H1 (cell line): ENCODE measurements around the gene AUH. TPM values are rescaled to one million over a fixed set of nuclear protein-coding genes. Genes with fewer than 3 reads are reported as not detected.

ENCODE experiments used
- CTCF ChIA-PET: fragments of 300-600 bp; sonication (Branson Sonifier 250); formaldehyde crosslinking; loops from one replicate; lab custom pipeline; 2021; ENCODE audit not compliant: partially characterized antibody; lab: Charles Lee
- POLR2A ChIA-PET: fragments of 300-600 bp; sonication (Branson Sonifier 250); formaldehyde crosslinking; loops from one replicate; lab custom pipeline; 2021; ENCODE audit warnings: inconsistent platforms; ENCODE audit not compliant: partially characterized antibody; lab: Charles Lee
- DNase-seq, 2 experiments: peaks; one replicate each; pipeline versions ENCODE4 v3.0.0 to v3.0.0-alpha.2; 2010 to 2022; ENCODE audit warnings: low spot score in 2 of 2, low read depth in 1 of 2, mixed read lengths in 1 of 2
- FAIRE-seq: peaks from 2 replicates; lab custom pipeline; 2011; peaks lifted over from hg19 to GRCh38; lab: Jason Lieb, UNC
- H2AFZ ChIP-seq: 2 replicates; pipeline ENCODE4 v1.8.1; 2012; ENCODE audit warnings: low read length, inconsistent platforms
- H2AK5ac ChIP-seq: 2 replicates; pipeline ENCODE4 v1.6.1; 2013; ENCODE audit warnings: low read depth, low read length
- H2BK120ac ChIP-seq: replicated peaks from 2 replicates; pipeline ENCODE3; 2013; ENCODE audit warnings: low read depth, low read length, inconsistent platforms
- H2BK12ac ChIP-seq: 2 replicates; pipeline ENCODE4 v1.6.1; 2013; ENCODE audit warnings: low read depth, low read length
- H2BK15ac ChIP-seq: 2 replicates; pipeline ENCODE4 v1.6.1; 2013; ENCODE audit warnings: low read length
- H2BK20ac ChIP-seq: 2 replicates; pipeline ENCODE4 v1.6.1; 2013; ENCODE audit warnings: low read length
- H2BK5ac ChIP-seq: 2 replicates; pipeline ENCODE4 v1.6.1; 2013; ENCODE audit warnings: low read depth, low read length
- H3K14ac ChIP-seq: 2 replicates; pipeline ENCODE4 v1.6.1; 2013; ENCODE audit warnings: inconsistent platforms; ENCODE audit not compliant: insufficient read length
- H3K18ac ChIP-seq: 2 replicates; pipeline ENCODE4 v1.6.1; 2013; ENCODE audit warnings: low read length; ENCODE audit errors: extremely low read depth
- H3K23ac ChIP-seq: 2 replicates; pipeline ENCODE4 v1.6.1; 2013; ENCODE audit warnings: inconsistent platforms; ENCODE audit not compliant: insufficient read length
- H3K23me2 ChIP-seq: 2 replicates; pipeline ENCODE4 v1.6.1; 2013; ENCODE audit warnings: low read depth, low read length
- H3K27ac ChIP-seq: 2 replicates; pipeline ENCODE4 v1.6.1; 2011; ENCODE audit warnings: low read depth, low read length, inconsistent platforms
- H3K27me3 ChIP-seq, 4 experiments: replicated peaks in 1 of 4; 1 replicate in 1 of 4; 2 replicates in 3 of 4; pipeline versions ENCODE4 v1.6.1 to v1.8.1; 2011 to 2013; ENCODE audit warnings: low read length in 3 of 4, mild to moderate bottlenecking in 3 of 4, inconsistent platforms in 2 of 4, mixed read lengths in 2 of 4, moderate library complexity in 1 of 4; ENCODE audit not compliant: control insufficient read depth in 3 of 4, insufficient read depth in 3 of 4; ENCODE audit errors: extremely low read depth in 1 of 4
- H3K36me3 ChIP-seq, 4 experiments: 2 replicates each; pipeline versions ENCODE4 v1.6.1 to v1.8.1; 2011 to 2013; ENCODE audit warnings: mild to moderate bottlenecking in 4 of 4, low read length in 3 of 4, moderate library complexity in 2 of 4, control low read depth in 1 of 4, inconsistent platforms in 1 of 4; ENCODE audit not compliant: insufficient read depth in 4 of 4, control insufficient read depth in 2 of 4
- H3K4ac ChIP-seq: replicated peaks from 2 replicates; pipeline ENCODE3; 2013; ENCODE audit warnings: low read length, low read depth, mixed read lengths, inconsistent platforms; ENCODE audit not compliant: insufficient read length
- H3K4me1 ChIP-seq, 4 experiments: replicated peaks in 1 of 4; 1 replicate in 1 of 4; 2 replicates in 3 of 4; pipeline versions ENCODE4 v1.6.1 to v1.8.1; 2011 to 2013; ENCODE audit warnings: low read length in 3 of 4, inconsistent platforms in 2 of 4, mixed read lengths in 1 of 4; ENCODE audit not compliant: insufficient read depth in 4 of 4, control insufficient read depth in 3 of 4
- H3K4me2 ChIP-seq, 2 experiments: 2 replicates each; pipeline versions ENCODE4 v1.6.1 to v1.8.1; 2011 to 2013; ENCODE audit warnings: low read depth in 2 of 2, low read length in 2 of 2, control low read depth in 1 of 2, inconsistent platforms in 1 of 2, mild to moderate bottlenecking in 1 of 2; ENCODE audit not compliant: insufficient read depth in 1 of 2
- H3K4me3 ChIP-seq, 4 experiments: fragments of 200-600, 300-600 bp in 1 of 4; sonication (generic), shearing (Covaris generic), sonication (Bioruptor Twin) in 1 of 4; 2 replicates each; pipeline versions ENCODE4 v1.5.1 to v1.8.1; 2011 to 2016; ENCODE audit warnings: low read length in 4 of 4, low read depth in 3 of 4, control low read depth in 2 of 4, inconsistent platforms in 2 of 4, mild to moderate bottlenecking in 2 of 4, mixed read lengths in 1 of 4, moderate library complexity in 1 of 4; ENCODE audit not compliant: insufficient read depth in 2 of 4; ENCODE audit errors: extremely low read depth in 1 of 4
- H3K56ac ChIP-seq: replicated peaks from 2 replicates; pipeline ENCODE3; 2013; ENCODE audit warnings: low read depth, mild to moderate bottlenecking, mixed read lengths, low read length, inconsistent platforms; ENCODE audit not compliant: insufficient read length
- H3K79me1 ChIP-seq: 2 replicates; pipeline ENCODE4 v1.6.1; 2013; ENCODE audit warnings: low read depth, low read length, control low read depth
- H3K79me2 ChIP-seq, 2 experiments: 2 replicates each; pipeline versions ENCODE4 v1.6.1 to v1.8.1; 2012 to 2013; ENCODE audit warnings: low read length in 2 of 2, mild to moderate bottlenecking in 2 of 2, inconsistent platforms in 1 of 2; ENCODE audit not compliant: insufficient read depth in 2 of 2, control insufficient read depth in 1 of 2
- H3K9ac ChIP-seq, 4 experiments: replicated peaks in 1 of 4; 1 replicate in 1 of 4; 2 replicates in 3 of 4; pipeline versions ENCODE4 v1.6.1 to v1.8.1; 2011 to 2013; ENCODE audit warnings: low read depth in 3 of 4, low read length in 3 of 4, control low read depth in 2 of 4, mild to moderate bottlenecking in 2 of 4, moderate library complexity in 2 of 4, inconsistent platforms in 1 of 4; ENCODE audit errors: extremely low read depth in 1 of 4
- H3K9me3 ChIP-seq, 2 experiments: 2 replicates each; pipeline versions ENCODE4 v1.6.1 to v1.8.1; 2012 to 2013; ENCODE audit warnings: mild to moderate bottlenecking in 2 of 2, moderate library complexity in 2 of 2, control low read depth in 1 of 2, inconsistent platforms in 1 of 2, low read depth in 1 of 2, low read length in 1 of 2, mixed read lengths in 1 of 2; ENCODE audit not compliant: insufficient read depth in 2 of 2
- H4K20me1 ChIP-seq, 2 experiments: replicated peaks in 1 of 2; 2 replicates each; pipeline versions ENCODE3 to v1.8.1; 2011 to 2013; ENCODE audit warnings: inconsistent platforms in 2 of 2, low read length in 2 of 2, mild to moderate bottlenecking in 1 of 2; ENCODE audit not compliant: insufficient read depth in 2 of 2, control insufficient read depth in 1 of 2
- H4K5ac ChIP-seq: 2 replicates; pipeline ENCODE4 v1.6.1; 2013; ENCODE audit warnings: low read length, low read depth, mixed read lengths, inconsistent platforms; ENCODE audit not compliant: insufficient read length
- H4K8ac ChIP-seq: 2 replicates; pipeline ENCODE4 v1.8.0; 2013; ENCODE audit warnings: mild to moderate bottlenecking, moderate library complexity, low read length, inconsistent platforms; ENCODE audit not compliant: insufficient read depth; ENCODE audit errors: extremely low read depth
- H4K91ac ChIP-seq: replicated peaks from 2 replicates; pipeline ENCODE3; 2013; ENCODE audit warnings: low read length, mixed read lengths, inconsistent platforms; ENCODE audit not compliant: insufficient read length
- CBX8 ChIP-seq: fragments of 300-800, 300-1000 bp; sonication (generic); IDR thresholded peaks from 2 replicates; pipeline ENCODE4 v1.7.1; 2016; ENCODE audit warnings: low read depth, low read length, borderline replicate concordance
- CTBP2 ChIP-seq: IDR thresholded peaks from 2 replicates; pipeline ENCODE4 v1.7.0; 2011; ENCODE audit warnings: borderline replicate concordance, mild to moderate bottlenecking, moderate library complexity, mixed read lengths, low read length; ENCODE audit not compliant: insufficient read depth, insufficient read length
- EZH2 ChIP-seq: fragments of 200-600 bp; sonication (generic); IDR thresholded peaks from 2 replicates; pipeline ENCODE4 v1.7.1; 2012; ENCODE audit warnings: low read depth, mild to moderate bottlenecking, moderate library complexity, low read length, inconsistent platforms; ENCODE audit not compliant: severe bottlenecking
- GABPA ChIP-seq: IDR thresholded peaks from 2 replicates; pipeline ENCODE4 v1.6.1; 2011; ENCODE audit warnings: mild to moderate bottlenecking, low read length, moderate library complexity, borderline replicate concordance; ENCODE audit not compliant: insufficient read depth
- KDM1A ChIP-seq: fragments of 200-600, 300-600 bp; sonication (generic); IDR thresholded peaks from 2 replicates; pipeline ENCODE4 v1.7.1; 2016; ENCODE audit warnings: mild to moderate bottlenecking, low read length, borderline replicate concordance
- KDM4A ChIP-seq: IDR thresholded peaks from one replicate; pipeline ENCODE4 v1.7.1; 2012; ENCODE audit warnings: low read depth, mild to moderate bottlenecking, moderate library complexity, low read length, inconsistent platforms; ENCODE audit not compliant: severe bottlenecking
- PHF8 ChIP-seq: fragments of 200-600 bp; sonication (generic); conservative IDR thresholded peaks from 2 replicates; pipeline ENCODE4 v1.7.1; 2012; ENCODE audit warnings: low read depth, mild to moderate bottlenecking, inconsistent platforms, low read length, moderate library complexity
- POU5F1 ChIP-seq: IDR thresholded peaks from 2 replicates; pipeline ENCODE4 v1.6.1; 2011; ENCODE audit warnings: low read depth, mild to moderate bottlenecking, low read length, moderate library complexity
- RFX5 ChIP-seq: IDR thresholded peaks from 2 replicates; pipeline ENCODE4 v1.6.1; 2011; ENCODE audit warnings: low read depth, low read length, improper control_type of control experiment, borderline replicate concordance
- SUZ12 ChIP-seq: fragments of 200-600 bp; sonication (generic); IDR thresholded peaks from 2 replicates; pipeline ENCODE4 v1.6.1; 2012; ENCODE audit warnings: mild to moderate bottlenecking, inconsistent platforms, low read length, moderate library complexity, mixed read lengths
- TBP ChIP-seq: IDR thresholded peaks from 2 replicates; pipeline ENCODE4 v1.6.1; 2011; ENCODE audit warnings: low read depth, low read length, improper control_type of control experiment
- YY1 ChIP-seq: IDR thresholded peaks from 2 replicates; pipeline ENCODE4 v1.6.1; 2011; ENCODE audit warnings: low read depth, mild to moderate bottlenecking, low read length
- ZNF274 ChIP-seq: IDR thresholded peaks from 2 replicates; pipeline ENCODE4 v1.7.0; 2012; ENCODE audit warnings: low read length, borderline replicate concordance; ENCODE audit errors: extremely low read depth
- WGBS, 2 experiments: shearing (Covaris generic) in 1 of 2; methylation state at CpG; one replicate each; pipeline versions ENCODE4 v1.1.6 to v1.1.7; 2013 to 2015; ENCODE audit warnings: low lambda C conversion rate in 2 of 2, mixed read lengths in 2 of 2, inconsistent platforms in 1 of 2, low coverage in 1 of 2, missing lambda C conversion rate in 1 of 2; ENCODE audit not compliant: insufficient replicate concordance in 2 of 2, insufficient coverage in 1 of 2, insufficient read length in 1 of 2; ENCODE audit errors: extremely low coverage in 1 of 2, missing lambda C conversion rate in 1 of 2; 5-methylcytosine and 5-hydroxymethylcytosine counted together
- polyA plus RNA-seq, 7 experiments: library from polyadenylated mRNA; depleted of rRNA in 3 of 7; stranded (reverse) in 5 of 7; unstranded in 2 of 7; fragments of >200 nt in 5 of 7; fragments of 200-250 nt in 2 of 7; gene quantifications; 1 replicate in 5 of 7; 2 replicates in 1 of 7; 4 replicates in 1 of 7; pipeline versions ENCODE4 v1.2.1 to v1.2.3, GENCODE V29; 2011 to 2013; ENCODE audit warnings: missing spikeins in 2 of 7, mixed read lengths in 2 of 7
- total RNA-seq: library from RNA; stranded (reverse); fragmentation: NEBNext Ultra II Directional; extraction: Animal tissue kit (Norgen Biotek cat#: 25700); gene quantifications from 2 replicates; pipeline ENCODE4 v1.2.1, GENCODE V29; 2021
- TF ChIP-seq, protein P1 (sequence below): IDR thresholded peaks from 2 replicates; pipeline ENCODE4 v1.6.1; 2012; ENCODE audit warnings: inconsistent platforms

The AUH gene
- total and polyA plus RNA-seq, 2 of the 8 experiments (the other 6 are each of a cell fraction or from before 2014, with no cell fraction given): 5.8 to 21.9 TPM

DNA sequence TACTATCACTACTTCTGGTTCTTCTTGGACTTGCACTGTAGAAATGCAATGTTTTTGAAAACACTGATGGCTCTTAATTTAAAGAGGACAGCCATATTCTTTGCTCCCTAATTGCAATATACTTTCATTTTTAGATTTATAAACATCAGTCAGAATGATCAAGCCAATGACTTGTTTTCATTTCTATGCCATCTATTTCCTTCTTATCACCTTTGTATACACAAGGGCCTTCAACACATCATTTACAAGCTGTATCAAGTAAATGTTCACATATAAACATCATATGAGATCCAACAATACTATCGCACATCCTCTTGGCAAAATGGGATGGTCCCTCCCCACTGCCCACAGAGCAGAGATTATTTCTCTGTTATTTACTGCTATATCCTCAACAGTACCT is 24.9 kb downstream of the AUH start:
- Histone ChIP-seq H2BK5ac (no peak overlapping the region), H3K36me3 (peaks cover 0 to 11% (median 6%) of the 10 kb centered on the region in 4 experiments; a peak in 4 of 8 replicates), H3K4me3 (no peak overlapping the region), H2AK5ac (no peak overlapping the region), H2AFZ (no peak overlapping the region), H3K9me3 (no peaks in the 10 kb centered on the region), H2BK20ac (no peak overlapping the region), H3K27me3 (no peaks in the 10 kb centered on the region), H3K4me2 (no peak overlapping the region), H3K4ac (no peak overlapping the region), H4K91ac (no peak overlapping the region), H2BK120ac (no peak overlapping the region), H3K14ac (no peak overlapping the region), H3K23ac (no peak overlapping the region), H3K4me1 (no peaks in the 10 kb centered on the region), H3K79me2 (peaks cover 0 to 10% of the 10 kb centered on the region in 2 experiments; a peak in 2 of 4 replicates), H3K56ac (no peak overlapping the region), H4K20me1 (no peaks in the 10 kb centered on the region), H4K5ac (no peak overlapping the region), H2BK12ac (no peak overlapping the region), H3K18ac (no peak overlapping the region), H4K8ac (no peak overlapping the region), H2BK15ac (no peak overlapping the region), H3K27ac (no peak overlapping the region), H3K23me2 (no peaks in the 10 kb centered on the region), H3K9ac (no peak overlapping the region), H3K79me1 (no peaks in the 10 kb centered on the region; the same call in 1 of the 2 replicates)
- FAIRE-seq: no peak
- ChIA-PET POLR2A (no interaction called here), CTCF (interaction anchor here (1.1 kb wide), 1 partner anchor 90 kb away, joined by 4 read pairs; no protein-coding TSS in a partner anchor)
- DNase-seq: no peak
- WGBS, 2 experiments: 93% methylated on average over 1 of the region's 1 CpG; no CpG with 5 or more reads in 1 of the 2 experiments
- TF ChIP-seq GABPA (no peak), EZH2 (no peak), POU5F1 (no peak), PHF8 (no peak), SUZ12 (no peak), YY1 (no peak), KDM1A (no peak), ZNF274 (no peak), CTBP2 (no peak), RFX5 (no peak), CBX8 (no peak), KDM4A (no peak), TBP (no peak)
- TF ChIP-seq, protein P1, sequence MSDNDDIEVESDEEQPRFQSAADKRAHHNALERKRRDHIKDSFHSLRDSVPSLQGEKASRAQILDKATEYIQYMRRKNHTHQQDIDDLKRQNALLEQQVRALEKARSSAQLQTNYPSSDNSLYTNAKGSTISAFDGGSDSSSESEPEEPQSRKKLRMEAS: no peak
